Anterior cingulate cortex (tissue), 58 donors: Measurements from ENCODE around the gene GALM.
A peak's percentile ranks its signal among the peaks of the same experiment; 100 is the strongest.

Source experiments
- DNase-seq, 58 donors: peaks; one replicate each; lab custom pipeline; 2025; lab: John Stamatoyannopoulos, UW

The GALM gene

GRCh38 chr2:38734299-38735058 lies 68.6 kb downstream of the GALM start:
- DNase-seq, result no peak

GRCh38 chr2:38735999-38736320 lies 70.0 kb downstream of the GALM start:
- DNase-seq, result no peak

DNA sequence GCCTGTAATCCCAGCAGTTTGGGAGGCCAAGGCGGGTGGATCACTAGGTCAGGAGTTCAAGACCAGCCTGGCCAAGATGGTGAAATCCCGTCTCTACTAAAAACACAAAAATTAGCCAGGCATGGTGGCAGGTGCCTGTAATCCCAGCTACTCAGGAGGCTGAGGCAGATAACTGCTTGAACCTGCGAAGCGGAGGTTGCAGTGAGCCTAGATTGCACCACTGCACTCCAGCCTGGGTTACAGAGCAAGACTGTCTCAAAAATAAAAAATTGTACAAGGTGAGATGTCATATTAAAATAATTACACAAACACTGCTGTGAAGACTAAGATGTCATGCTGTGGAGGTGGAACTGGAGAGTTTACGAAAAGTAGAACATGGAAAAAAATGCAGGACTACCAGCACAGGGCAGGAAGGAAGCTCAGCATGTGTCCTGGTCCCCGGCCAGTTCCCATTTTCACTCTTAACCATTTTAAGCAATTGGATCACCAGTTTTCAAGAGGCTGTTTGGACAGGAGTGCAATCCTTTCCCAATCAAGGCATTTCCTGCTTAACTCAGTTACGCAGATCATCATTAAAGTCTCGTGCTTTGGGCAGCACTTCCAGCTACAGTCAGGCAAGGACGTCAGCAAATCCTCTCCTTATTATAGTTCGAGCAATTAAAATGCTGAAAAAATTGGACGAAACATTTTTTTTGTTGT lies 71.2 kb downstream of the GALM start:
- DNase-seq, result peak in 8 of 58 donors; percentile 6 to 30 (median 15)

DNA sequence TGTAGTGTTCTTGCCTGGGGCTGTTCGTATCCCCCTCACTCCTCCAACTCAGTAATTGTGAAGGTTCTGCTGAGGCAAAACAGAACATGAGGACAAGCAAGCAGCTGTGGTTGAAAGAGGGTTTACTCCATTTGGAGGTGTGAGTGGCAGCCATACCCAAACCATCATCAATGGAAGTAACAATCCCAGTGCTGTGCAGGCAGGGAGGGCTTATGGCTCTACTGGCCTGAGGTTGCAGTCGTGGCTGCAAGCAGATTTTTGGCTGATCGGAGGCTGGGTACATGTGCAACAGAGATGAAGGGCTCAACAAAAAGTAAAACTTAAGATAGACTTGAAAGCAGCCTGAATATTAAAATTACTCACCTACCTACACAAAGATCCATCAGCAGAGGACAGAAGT lies 72.0 kb downstream of the GALM start:
- no peak for DNase-seq

GRCh38 chr2:38739524-38739923 lies 73.6 kb downstream of the GALM start:
- no peak for DNase-seq

DNA sequence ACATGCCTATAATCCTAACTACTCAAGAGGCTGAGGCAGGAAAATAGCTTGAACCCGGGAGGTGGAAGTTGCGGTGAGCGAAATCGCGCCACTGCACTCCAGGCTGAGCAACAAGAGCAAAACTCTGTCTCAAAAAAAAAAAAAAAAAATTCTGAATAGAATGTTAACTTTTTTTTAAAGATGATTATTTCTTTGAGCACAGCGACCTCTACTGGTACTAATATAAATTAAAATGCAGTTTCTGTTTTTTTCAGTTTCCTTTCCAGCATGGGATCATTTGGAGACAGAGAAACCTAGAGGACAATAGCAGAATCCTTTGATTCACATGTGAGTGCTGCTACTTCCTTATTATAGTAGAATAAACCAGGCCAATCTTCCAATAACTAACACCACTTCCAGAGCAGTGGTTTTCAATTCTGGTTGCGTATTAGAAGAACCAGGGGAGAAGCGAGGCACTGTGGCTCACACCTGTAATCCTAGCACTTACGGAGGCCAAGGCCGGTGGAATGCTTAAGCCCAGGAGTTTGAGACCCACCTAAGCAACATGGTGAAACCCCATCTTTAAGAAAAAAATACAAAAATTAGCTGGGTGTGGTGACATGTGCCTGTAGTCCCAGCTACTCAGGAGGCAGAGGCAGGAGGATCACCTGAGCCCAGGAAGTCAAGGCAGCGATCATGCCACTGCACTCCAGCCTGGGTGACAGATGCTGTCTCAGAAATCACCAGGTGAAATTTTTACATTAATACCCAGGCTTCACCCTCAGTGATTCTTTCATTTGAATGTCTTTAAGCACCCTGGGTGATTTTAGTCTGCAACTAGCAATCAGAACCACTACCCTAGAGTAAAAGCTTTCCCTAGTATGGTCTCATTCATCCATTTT lies 75.2 kb downstream of the GALM start:
- DNase-seq, result no peak

DNA sequence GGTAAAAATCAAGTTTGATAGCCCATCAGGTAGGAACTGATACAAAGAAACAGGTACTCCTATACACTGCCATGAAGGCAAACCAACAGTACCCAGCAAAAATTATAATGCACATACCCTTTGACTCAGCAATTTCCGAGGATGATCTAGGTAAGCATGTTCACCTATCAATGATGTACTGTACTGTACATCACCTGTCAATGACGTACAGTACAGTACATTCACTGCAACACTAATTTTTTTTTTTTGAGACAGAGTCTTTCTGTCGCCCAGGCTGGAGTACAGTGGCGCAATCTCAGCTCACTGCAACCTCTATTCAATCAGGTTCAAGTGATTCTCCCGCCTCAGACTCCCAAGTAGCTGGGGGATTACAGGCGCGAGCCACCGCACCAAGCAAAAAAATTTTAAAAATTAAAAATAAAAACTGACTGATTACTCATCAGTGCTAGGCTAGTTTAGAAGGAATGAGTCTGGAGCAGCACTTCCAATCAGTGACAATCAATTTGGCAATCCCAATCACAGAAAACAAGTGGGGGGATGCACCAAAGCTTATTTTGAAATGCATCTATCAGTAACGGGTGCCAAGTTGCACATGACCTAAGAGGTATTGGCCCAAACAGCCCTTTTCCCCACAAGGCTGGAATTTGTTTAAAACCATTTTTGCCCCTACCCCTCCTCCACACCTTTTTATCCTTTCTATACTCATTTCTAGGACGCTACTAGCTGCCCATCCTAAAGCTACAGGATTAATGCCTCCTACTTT lies 77.1 kb downstream of the GALM start:
- no peak for DNase-seq

DNA sequence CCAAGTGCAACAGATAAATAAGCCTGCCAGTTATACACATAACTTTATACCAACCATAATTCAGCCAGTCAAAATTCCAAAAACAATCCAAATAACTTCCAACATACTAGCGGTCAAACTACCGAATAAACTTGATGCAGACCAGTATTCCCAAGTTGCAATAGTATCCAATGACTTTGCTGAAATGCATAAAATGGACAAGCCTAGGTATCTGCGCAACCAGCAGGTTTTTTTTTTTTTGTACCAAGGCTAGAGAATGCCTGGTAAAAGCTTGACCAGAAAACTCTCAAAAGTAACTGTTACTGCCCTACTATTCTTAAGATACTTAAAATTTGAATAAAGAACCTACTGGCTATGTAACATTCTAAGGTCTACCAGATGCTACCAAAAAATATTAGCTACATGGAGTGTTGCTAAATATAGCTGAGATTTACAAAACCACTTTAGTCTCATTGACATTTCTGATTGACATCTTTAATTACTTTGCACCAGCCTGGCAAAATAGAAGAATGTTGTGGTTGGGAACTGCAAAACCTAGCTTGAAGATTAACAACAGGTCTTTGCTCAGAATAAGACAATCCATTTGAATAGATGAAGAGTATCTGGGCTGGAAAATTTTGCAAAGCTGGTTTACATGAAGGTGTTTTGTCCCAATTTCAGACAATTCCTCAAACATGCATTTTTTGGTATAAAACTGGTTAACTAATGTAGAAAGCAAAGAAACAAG lies 77.9 kb downstream of the GALM start:
- no peak for DNase-seq

DNA sequence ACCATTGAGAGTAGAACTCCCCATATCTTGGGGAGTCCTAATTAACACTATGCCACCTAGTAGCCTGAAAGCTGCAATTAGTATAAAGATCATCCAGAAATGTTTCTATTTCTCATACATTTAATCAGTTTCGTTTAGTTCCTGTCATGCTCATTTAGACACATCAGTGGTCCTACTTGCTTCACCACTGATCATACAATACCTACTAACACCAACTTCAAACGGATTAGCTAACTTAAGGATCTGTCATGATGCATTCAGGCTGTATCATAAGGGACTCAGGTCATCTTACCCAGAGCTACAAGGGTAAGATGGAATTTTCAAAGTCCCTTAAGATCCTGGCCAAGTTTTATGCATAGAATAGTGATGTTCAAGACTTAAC lies 78.5 kb downstream of the GALM start:
- DNase-seq, result no peak

DNA sequence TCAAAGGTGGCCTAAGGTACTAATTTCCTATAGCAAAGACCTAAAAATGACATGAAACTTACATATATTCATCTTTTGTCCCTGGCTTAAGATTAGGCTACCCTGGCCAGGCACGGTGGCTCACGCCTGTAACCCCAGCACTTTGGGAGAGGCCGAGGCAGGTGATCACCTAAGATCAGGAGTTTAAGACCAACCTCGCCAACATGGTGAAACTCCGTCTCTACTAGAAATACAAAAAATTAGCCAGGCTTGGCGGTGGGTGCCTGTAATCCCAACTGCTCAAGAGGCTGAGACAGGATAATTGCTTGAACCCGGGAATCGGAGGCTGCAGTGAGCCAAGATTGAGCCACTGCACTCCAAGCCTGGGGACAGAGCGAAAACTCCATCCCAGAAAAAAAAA lies 79.4 kb downstream of the GALM start:
- DNase-seq, result no peak

DNA sequence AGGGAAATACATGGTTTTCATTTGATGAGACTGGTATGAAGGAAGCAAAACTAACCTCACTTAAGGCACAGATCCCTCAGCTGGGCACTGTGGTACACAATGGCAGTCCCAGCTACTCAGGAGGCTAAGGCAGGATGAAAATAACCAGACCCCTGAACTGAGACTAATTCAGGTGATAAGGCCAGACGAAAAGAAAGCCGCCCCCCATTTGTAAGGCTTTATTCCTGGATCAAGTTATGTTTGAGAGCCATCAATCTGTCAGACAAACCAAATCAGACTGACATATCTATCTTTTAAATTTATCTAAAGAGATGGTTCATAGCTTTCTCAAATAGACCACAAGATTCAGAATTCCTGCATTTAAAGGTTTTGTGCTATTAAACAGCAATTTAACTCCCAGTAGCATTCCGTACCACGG lies 81.1 kb downstream of the GALM start:
- no peak for DNase-seq

DNA sequence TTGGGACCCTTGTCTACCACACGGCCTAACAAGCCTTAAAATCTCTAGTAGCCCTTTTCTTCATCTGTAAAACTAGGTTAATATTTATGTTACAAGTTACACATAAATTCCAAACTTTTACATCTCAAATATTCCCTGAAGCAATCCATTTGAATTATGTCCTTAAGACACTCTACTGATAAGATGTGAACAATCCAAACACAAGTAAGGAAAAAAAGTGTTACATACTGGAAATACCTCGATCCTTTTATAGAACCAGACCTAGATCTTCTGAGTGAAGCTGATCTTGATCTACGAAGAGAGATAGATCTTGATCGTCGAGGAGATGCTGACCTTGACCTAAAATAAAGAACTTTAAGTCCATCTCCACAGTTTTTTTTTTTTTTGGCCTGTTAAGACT lies 81.9 kb downstream of the GALM start:
- no peak for DNase-seq

- DNase-seq, result no peak
Observed at GRCh38 chr2:38748391-38748790, 82.5 kb downstream of the GALM start.

GRCh38 chr2:38748943-38749804 lies 83.3 kb downstream of the GALM start:
- no peak for DNase-seq

DNA sequence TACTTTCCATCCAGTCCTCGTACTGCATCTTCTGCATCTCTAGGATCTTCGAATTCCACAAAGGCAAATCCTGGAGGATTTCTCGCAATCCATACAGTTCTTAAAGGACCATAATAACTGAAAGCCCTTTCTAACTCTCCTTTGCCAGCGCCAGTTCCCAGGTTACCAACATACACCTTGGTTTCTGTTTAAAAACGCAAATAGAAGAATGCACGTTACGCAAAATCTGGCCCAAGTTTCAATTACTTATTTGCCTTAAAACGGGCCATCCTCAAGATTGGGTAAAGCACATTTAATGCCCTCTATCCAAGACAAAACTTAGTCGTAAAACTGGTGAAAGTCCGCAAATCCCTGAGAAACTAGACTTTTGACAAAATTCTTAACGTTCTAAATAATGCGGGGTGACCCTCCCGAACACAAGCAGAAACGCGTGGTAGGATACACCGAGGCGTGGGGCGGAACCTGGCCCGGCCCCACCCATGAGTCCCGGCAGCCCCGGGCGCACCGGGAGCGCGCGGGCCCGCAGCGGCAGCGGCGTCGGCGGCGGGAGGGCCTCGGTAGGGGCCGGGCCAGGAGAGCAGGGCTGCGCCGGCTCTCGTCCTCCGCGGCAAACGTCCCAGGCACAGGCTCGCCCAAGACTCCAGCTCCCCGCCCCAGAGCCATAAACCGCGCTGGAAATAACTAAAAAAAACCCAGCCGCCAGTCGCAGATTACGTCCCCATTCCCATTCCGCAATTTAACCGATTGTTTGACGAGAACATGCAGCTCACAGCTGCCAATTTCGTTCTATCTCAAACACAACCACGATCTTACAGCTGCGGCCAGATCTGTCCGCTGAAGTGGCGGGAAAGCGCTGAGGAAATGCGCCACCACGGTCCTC lies 84.3 kb downstream of the GALM start:
- peak in 36 of 58 donors; percentile 8 to 73 (median 44) for DNase-seq

- peak; percentile 76 to 98 (median 95) for DNase-seq
Observed at GRCh38 chr2:38750891-38751595, 85.1 kb downstream of the GALM start, which contains the start of gene SRSF7. Gene SRSF7 (minus strand): TSS chr2:38751361. CDS start chr2:38751256, 105 bp downstream.
